Osteoblast (primary cell): ENCODE results near the gene CT45A8. TPM values are rescaled to one million over a fixed set of nuclear protein-coding genes. Genes with fewer than 3 reads are reported as not detected.
"Not testable (repeated sequence)": the region's sequence is repeated elsewhere in the genome, so short reads cannot be mapped to it uniquely, and the experiment has no call there.

ENCODE experiments used
- DNase-seq: peaks from one replicate; pipeline ENCODE4 v3.0.0; 2011; ENCODE audit warnings: low spot score, mixed read lengths; ENCODE audit not compliant: insufficient read length; ENCODE audit errors: missing footprints
- H2AFZ ChIP-seq: 2 replicates; pipeline ENCODE4 v1.6.0; 2011; ENCODE audit warnings: mild to moderate bottlenecking, low read length
- H3K27ac ChIP-seq: 2 replicates; pipeline ENCODE4 v1.5.1; 2011; ENCODE audit warnings: mild to moderate bottlenecking, low read depth, low read length, moderate library complexity
- H3K27me3 ChIP-seq: 2 replicates; pipeline ENCODE4 v1.6.0; 2012; ENCODE audit warnings: mild to moderate bottlenecking, control low read depth, inconsistent platforms, low read length, moderate library complexity; ENCODE audit not compliant: insufficient read depth
- H3K36me3 ChIP-seq: 2 replicates; pipeline ENCODE4 v1.5.1; 2011; ENCODE audit warnings: mild to moderate bottlenecking, low read length, control low read depth, moderate library complexity; ENCODE audit not compliant: insufficient read depth
- H3K4me1 ChIP-seq: 2 replicates; pipeline ENCODE4 v1.5.1; 2011; ENCODE audit warnings: mild to moderate bottlenecking, low read length, control low read depth, moderate library complexity; ENCODE audit not compliant: insufficient read depth
- H3K4me2 ChIP-seq: 2 replicates; pipeline ENCODE4 v1.6.0; 2011; ENCODE audit warnings: mild to moderate bottlenecking, low read length; ENCODE audit not compliant: insufficient read depth
- H3K4me3 ChIP-seq: fragments of 200-600 bp; sonication (generic); 3 replicates; pipeline ENCODE4 v1.5.1; 2012; ENCODE audit warnings: mild to moderate bottlenecking, low read length, inconsistent platforms; ENCODE audit not compliant: insufficient read depth
- H3K79me2 ChIP-seq: 2 replicates; pipeline ENCODE4 v1.6.0; 2012; ENCODE audit warnings: mild to moderate bottlenecking, low read length, control low read depth, inconsistent platforms; ENCODE audit not compliant: insufficient read depth
- H3K9me3 ChIP-seq: 2 replicates; pipeline ENCODE4 v1.5.1; 2011; ENCODE audit warnings: low read depth, low read length, control low read depth
- H4K20me1 ChIP-seq: 2 replicates; pipeline ENCODE4 v1.6.0; 2012; ENCODE audit warnings: mild to moderate bottlenecking, low read length, control low read depth; ENCODE audit not compliant: insufficient read depth
- total RNA-seq: library from RNA; depleted of rRNA; stranded (reverse); fragments of >200 nt; gene quantifications from 2 replicates; pipeline ENCODE4 v1.2.3, GENCODE V29; 2012

CT45A8 gene
- total RNA-seq, 1 donor, result not detected

- not testable (repeated sequence) for H3K27ac ChIP-seq, H3K79me2 ChIP-seq, H4K20me1 ChIP-seq, H3K9me3 ChIP-seq, H2AFZ ChIP-seq, H3K4me2 ChIP-seq, H3K4me3 ChIP-seq, H3K36me3 ChIP-seq, H3K27me3 ChIP-seq, H3K4me1 ChIP-seq, DNase-seq
Observed at GRCh38 chrX:135871712-135872111, 17.4 kb upstream of the CT45A8 start, which contains the start of gene CT45A9. TSS of gene CT45A9 (minus strand) at chrX:135871812. CDS start at chrX:135868061, 3,751 bp downstream.

- not testable (repeated sequence) for DNase-seq, H3K4me1 ChIP-seq, H3K9me3 ChIP-seq, H3K4me3 ChIP-seq, H3K27ac ChIP-seq, H3K27me3 ChIP-seq, H4K20me1 ChIP-seq, H3K79me2 ChIP-seq, H3K36me3 ChIP-seq, H2AFZ ChIP-seq, H3K4me2 ChIP-seq
Observed at GRCh38 chrX:135837180-135837579, 17.2 kb downstream of the CT45A8 start, which contains the start of gene CT45A7. TSS of gene CT45A7 (minus strand) at chrX:135837280. CDS start at chrX:135833533, 3,747 bp downstream.

- H3K9me3 ChIP-seq, H3K36me3 ChIP-seq, H3K4me2 ChIP-seq, H3K27me3 ChIP-seq, H3K4me3 ChIP-seq, H3K4me1 ChIP-seq, DNase-seq, H4K20me1 ChIP-seq, H3K27ac ChIP-seq, H2AFZ ChIP-seq, H3K79me2 ChIP-seq: not testable (repeated sequence)
Observed at GRCh38 chrX:135819912-135820311, 34.4 kb downstream of the CT45A8 start, which contains the start of gene CT45A2. TSS of gene CT45A2 (minus strand) at chrX:135820012. CDS start at chrX:135816265, 3,747 bp downstream.

GRCh38 chrX:135802687-135803086, 51.7 kb downstream of the CT45A8 start, which contains the start of gene CT45A6:
TSS of gene CT45A6 (minus strand) at chrX:135802787. CDS start at chrX:135798993, 3,794 bp downstream.
- not testable (repeated sequence) for H3K4me2 ChIP-seq, H3K36me3 ChIP-seq, DNase-seq, H3K4me3 ChIP-seq, H4K20me1 ChIP-seq, H3K27me3 ChIP-seq, H3K4me1 ChIP-seq, H3K27ac ChIP-seq, H3K79me2 ChIP-seq, H3K9me3 ChIP-seq, H2AFZ ChIP-seq

Other genes starting within 250 kb of the CT45A8 start
- not detected in 2 replicates for gene CT45A1, start 140.9 kb downstream of the CT45A8 start, total RNA-seq
- gene CT45A3, start 86.3 kb downstream of the CT45A8 start, total RNA-seq, result not detected in 2 replicates
- not detected in 2 replicates for gene CT45A5, start 69.0 kb downstream of the CT45A8 start, total RNA-seq
- gene CT45A6, start 51.8 kb downstream of the CT45A8 start, total RNA-seq, result not detected in 2 replicates
- not detected in 2 replicates for gene CT45A2, start 34.5 kb downstream of the CT45A8 start, total RNA-seq
- not detected in 2 replicates for gene CT45A7, start 17.3 kb downstream of the CT45A8 start, total RNA-seq
- not detected in 2 replicates for gene CT45A9, start 17.3 kb upstream of the CT45A8 start, total RNA-seq
- gene CT45A10, start 38.9 kb upstream of the CT45A8 start, total RNA-seq, result not detected in 2 replicates
- gene SAGE1, start 39.2 kb upstream of the CT45A8 start, total RNA-seq, result not detected in 2 replicates
- 25.0 and 26.5 TPM in 2 replicates for gene MMGT1, start 119.5 kb upstream of the CT45A8 start, total RNA-seq
- 19.4 and 21.0 TPM in 2 replicates for gene SLC9A6, start 130.9 kb upstream of the CT45A8 start, total RNA-seq